ENCODE data around the gene KAZALD1. TPM values are rescaled to one million over a fixed set of nuclear protein-coding genes. Genes with fewer than 3 reads are reported as not detected.

KAZALD1 gene
- total RNA-seq (10 to 100 TPM in 4 of 10 donors, 1 to 10 TPM in 6; 3.3 to 13.1 (median 8.5) TPM), polyA plus RNA-seq (10 to 100 TPM; 12.2 to 16.5 TPM)
- long read RNA-seq, donor 1, partial matches to known transcripts, result 2 of 5 reads
- long read RNA-seq, donor 1, other reads (novel, unspliced or antisense), result 1 of 5 reads
- long read RNA-seq, donor 2, partial matches to known transcripts, result 0 of 10 reads
- long read RNA-seq, donor 2, other reads (novel, unspliced or antisense), result 6 of 10 reads
- long read RNA-seq, donor 3, partial matches to known transcripts, result 0 of 3 reads
- long read RNA-seq, donor 3, other reads (novel, unspliced or antisense), result 1 of 3 reads

DNA sequence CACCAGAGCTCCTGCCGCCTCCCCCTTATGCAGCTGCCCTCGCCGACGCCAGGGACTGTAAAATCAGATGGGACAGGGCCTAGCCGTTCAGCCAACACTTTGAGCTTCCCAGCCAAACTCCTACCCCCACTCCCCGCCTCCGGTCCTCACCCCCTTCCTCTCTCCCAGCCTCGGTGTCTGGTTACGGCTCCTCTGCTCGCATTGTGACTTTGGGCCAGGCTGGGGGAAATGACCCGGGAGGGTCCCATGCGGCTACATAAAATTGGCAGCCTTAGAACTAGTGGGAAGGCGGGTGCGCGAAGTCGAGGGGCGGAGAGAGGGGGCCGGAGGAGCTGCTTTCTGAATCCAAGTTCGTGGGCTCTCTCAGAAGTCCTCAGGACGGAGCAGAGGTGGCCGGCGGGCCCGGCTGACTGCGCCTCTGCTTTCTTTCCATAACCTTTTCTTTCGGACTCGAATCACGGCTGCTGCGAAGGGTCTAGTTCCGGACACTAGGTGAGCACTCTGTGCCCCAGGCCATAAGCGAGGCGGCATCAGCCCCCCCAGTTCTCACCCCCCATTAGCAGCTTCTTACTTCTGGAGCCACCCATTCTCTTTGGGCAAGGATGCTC, at the start of gene KAZALD1:
Gene KAZALD1, plus strand, starts transcription at position 366 of the 608 bp plus-strand sequence. CDS start 604 bp downstream, outside the sequence.
- TF ChIP-seq, protein P1, sequence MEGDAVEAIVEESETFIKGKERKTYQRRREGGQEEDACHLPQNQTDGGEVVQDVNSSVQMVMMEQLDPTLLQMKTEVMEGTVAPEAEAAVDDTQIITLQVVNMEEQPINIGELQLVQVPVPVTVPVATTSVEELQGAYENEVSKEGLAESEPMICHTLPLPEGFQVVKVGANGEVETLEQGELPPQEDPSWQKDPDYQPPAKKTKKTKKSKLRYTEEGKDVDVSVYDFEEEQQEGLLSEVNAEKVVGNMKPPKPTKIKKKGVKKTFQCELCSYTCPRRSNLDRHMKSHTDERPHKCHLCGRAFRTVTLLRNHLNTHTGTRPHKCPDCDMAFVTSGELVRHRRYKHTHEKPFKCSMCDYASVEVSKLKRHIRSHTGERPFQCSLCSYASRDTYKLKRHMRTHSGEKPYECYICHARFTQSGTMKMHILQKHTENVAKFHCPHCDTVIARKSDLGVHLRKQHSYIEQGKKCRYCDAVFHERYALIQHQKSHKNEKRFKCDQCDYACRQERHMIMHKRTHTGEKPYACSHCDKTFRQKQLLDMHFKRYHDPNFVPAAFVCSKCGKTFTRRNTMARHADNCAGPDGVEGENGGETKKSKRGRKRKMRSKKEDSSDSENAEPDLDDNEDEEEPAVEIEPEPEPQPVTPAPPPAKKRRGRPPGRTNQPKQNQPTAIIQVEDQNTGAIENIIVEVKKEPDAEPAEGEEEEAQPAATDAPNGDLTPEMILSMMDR (IDR thresholded peaks at IDR 0.05), result no peak
- intact Hi-C loops (cut with DNase I), result loop anchor here in 5 of 10 donors (2.0 to 10.0 kb wide), 5 partner anchors 19 to 81 kb away; partner anchors contain the start of gene LZTS2 (in 2 of the 5)
- WGBS, 2 donors, result 27 to 28% methylated on average over 30 to 31 of the region's 31 CpGs
- no peaks in the 10 kb centered on the region for H3K36me3 ChIP-seq
- peak within 1 kb of the TSS; percentile 92 to 99 (median 98) for H3K27ac ChIP-seq
- peaks cover 0 to 52% (median 0%) of the 10 kb centered on the region in 7 donors for H3K27me3 ChIP-seq
- peak within 1 kb of the TSS; percentile 52 to 90 (median 76) for H3K4me3 ChIP-seq
- ATAC-seq (peak; percentile 7 to 51 (median 42)), DNase-seq (peak; percentile 74 to 83)
- H3K4me1 ChIP-seq, result peaks cover 13 to 67% (median 57%) of the 10 kb centered on the region in 9 donors
- no peaks in the 10 kb centered on the region for H3K9me3 ChIP-seq

DNA sequence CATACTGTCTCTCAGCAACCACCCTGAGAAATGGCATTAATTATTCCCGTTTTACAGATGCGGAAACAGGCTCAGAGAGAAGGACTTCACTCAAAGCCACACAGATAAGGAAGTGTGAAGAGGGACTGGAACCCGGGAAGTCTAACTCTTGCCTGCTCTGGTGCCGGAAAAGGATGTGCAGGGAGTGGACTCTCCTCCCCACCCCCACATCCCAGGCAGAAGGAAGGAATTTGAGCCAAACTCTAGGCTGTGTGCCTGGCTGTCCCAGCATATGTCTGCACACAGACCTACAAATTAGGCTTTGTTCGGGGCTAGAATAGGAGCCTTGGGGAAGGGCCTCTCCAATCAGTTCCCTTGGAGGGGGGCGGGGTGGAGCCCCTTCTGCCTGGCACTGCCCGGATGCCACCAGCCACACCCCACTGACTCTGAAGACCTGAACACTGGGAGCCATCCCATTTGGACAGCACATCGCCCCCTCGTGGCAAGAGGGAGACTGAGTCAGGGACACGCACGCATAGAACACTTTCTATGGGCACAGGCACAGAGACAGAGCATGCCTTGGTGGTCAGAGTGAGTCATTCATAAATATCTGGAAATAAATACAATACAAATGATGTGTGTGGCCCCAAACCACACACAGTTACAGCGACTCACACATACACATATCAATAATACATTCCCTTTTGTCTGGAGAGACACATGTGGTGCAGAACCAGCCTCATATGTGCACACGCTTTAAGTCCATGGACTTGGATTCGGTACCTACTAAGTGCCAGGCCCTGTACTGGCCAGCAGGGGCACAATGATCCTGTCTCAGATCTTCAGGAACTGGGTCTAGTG, 49.0 kb upstream of the KAZALD1 start:
- no peaks in the 10 kb centered on the region for H3K9me3 ChIP-seq
- peak; percentile 84 to 94 (median 90) for ATAC-seq
- H3K4me3 ChIP-seq, result peak overlapping the region in 1 of 10 donors; percentile 14
- peaks cover 9 to 47% (median 27%) of the 10 kb centered on the region in 9 donors for H3K4me1 ChIP-seq
- no peaks in the 10 kb centered on the region for H3K36me3 ChIP-seq
- TF ChIP-seq, protein P1 (IDR thresholded peaks at IDR 0.05), result peak; percentile 90 to 97 (median 92)
- H3K27ac ChIP-seq, result peak overlapping the region in 9 of 10 donors; percentile 32 to 70 (median 45)
- H3K27me3 ChIP-seq, result peaks cover 0 to 15% (median 12%) of the 10 kb centered on the region in 7 donors
- intact Hi-C loops (cut with DNase I), result loop anchor here in 8 of 10 donors (1.0 to 2.0 kb wide), 6 partner anchors 14 to 18 kb away; partner anchors contain the start of gene LZTS2 (in 2 of the 8)
- WGBS, 2 donors, result 14 to 18% methylated on average over 14 of the region's 14 CpGs
- DNase-seq, result peak; percentile 89 to 93

- DNase-seq, result no peak
- TF ChIP-seq, protein P1 (IDR thresholded peaks at IDR 0.05), result no peak
- H3K27ac ChIP-seq, result peak overlapping the region in 7 of 10 donors; percentile 32 to 60 (median 44)
- H3K27me3 ChIP-seq, result peaks cover 0 to 21% (median 16%) of the 10 kb centered on the region in 7 donors
- no peak overlapping the region for H3K4me3 ChIP-seq
- WGBS, 2 donors, result 53 to 59% methylated on average over 9 of the region's 9 CpGs
- intact Hi-C loops (cut with DNase I), result loop anchor here in 8 of 10 donors (1.0 to 2.0 kb wide), 6 partner anchors 15 to 19 kb away; partner anchors contain the start of gene LZTS2 (in 2 of the 8)
- H3K9me3 ChIP-seq, result no peaks in the 10 kb centered on the region
- H3K4me1 ChIP-seq, result peaks cover 7 to 47% (median 23%) of the 10 kb centered on the region in 9 donors
- no peaks in the 10 kb centered on the region for H3K36me3 ChIP-seq
- ATAC-seq, result no peak
These were observed 48.4 kb upstream of the KAZALD1 start for GRCh38 chr10:101013365-101013825.
